GM23338 (cell line): ENCODE measurements around the gene ERC2. TPM values are rescaled to one million over a fixed set of nuclear protein-coding genes. Genes with fewer than 3 reads are reported as not detected.
A peak's percentile ranks its signal among the peaks of the same experiment; 100 is the strongest.

Source experiments
- ATAC-seq: fragments of 200-7000 bp; cut with Tn5 transposase; 3 replicates; pipeline ENCODE4 v1.9.1; 2020
- DNase-seq: peaks from one replicate; pipeline ENCODE4 v3.0.0-alpha.2; 2015; ENCODE audit warnings: low spot score
- H2AFZ ChIP-seq: fragments of 200-600 bp; sonication (generic); 2 replicates; pipeline ENCODE4 v1.8.0; 2016; ENCODE audit warnings: antibody characterized with exemption, mild to moderate bottlenecking, moderate library complexity
- H3F3A ChIP-seq: fragments of 200-600 bp; sonication (generic); replicated peaks from 2 replicates; pipeline ENCODE4 v1.8.0; 2017; ENCODE audit warnings: antibody characterized with exemption, mixed run types, low read depth
- H3K27ac ChIP-seq: fragments of 200-600 bp; sonication (generic); 2 replicates; pipeline ENCODE4 v1.6.1; 2016; ENCODE audit warnings: low read depth
- H3K27me3 ChIP-seq: fragments of 200-600 bp; sonication (generic); 2 replicates; pipeline ENCODE4 v1.8.0; 2016; ENCODE audit warnings: mild to moderate bottlenecking, mixed run types, moderate library complexity; ENCODE audit not compliant: insufficient read depth
- H3K36me3 ChIP-seq: fragments of 200-600 bp; sonication (generic); 2 replicates; pipeline ENCODE4 v1.8.0; 2016; ENCODE audit warnings: mild to moderate bottlenecking; ENCODE audit not compliant: insufficient read depth
- H3K4me1 ChIP-seq: fragments of 200-600 bp; sonication (generic); 2 replicates; pipeline ENCODE4 v1.8.0; 2016; ENCODE audit warnings: mild to moderate bottlenecking, moderate library complexity; ENCODE audit not compliant: insufficient read depth
- H3K4me2 ChIP-seq: fragments of 200-600 bp; sonication (generic); 2 replicates; pipeline ENCODE4 v1.7.1; 2017; ENCODE audit warnings: mixed run types
- H3K4me3 ChIP-seq: fragments of 200-600 bp; sonication (generic); 2 replicates; pipeline ENCODE4 v1.6.1; 2016; ENCODE audit warnings: mixed run types
- H3K79me2 ChIP-seq: fragments of 200-600 bp; sonication (generic); replicated peaks from 2 replicates; pipeline ENCODE4 v1.8.0; 2017; ENCODE audit warnings: mild to moderate bottlenecking; ENCODE audit not compliant: insufficient read depth
- H3K9me2 ChIP-seq: fragments of 200-600 bp; sonication (generic); 2 replicates; pipeline ENCODE4 v1.8.0; 2017; ENCODE audit not compliant: insufficient read depth
- H4K20me1 ChIP-seq: fragments of 200-600 bp; sonication (generic); replicated peaks from 2 replicates; pipeline ENCODE4 v1.8.0; 2017; ENCODE audit warnings: mild to moderate bottlenecking; ENCODE audit not compliant: insufficient read depth
- H3K27ac Mint-ChIP-seq: 2 replicates; pipeline ENCODE4 v1.8.0; 2020; ENCODE audit warnings: inconsistent platforms, mild to moderate bottlenecking, moderate library complexity, mixed read lengths
- H3K27me3 Mint-ChIP-seq: 3 replicates; pipeline ENCODE4 v1.8.0; 2022; ENCODE audit warnings: low read depth, mild to moderate bottlenecking, moderate library complexity, mixed read lengths, inconsistent platforms; ENCODE audit not compliant: insufficient read depth, poor library complexity
- H3K36me3 Mint-ChIP-seq: 3 replicates; pipeline ENCODE4 v1.8.0; 2021; ENCODE audit warnings: low read depth, mild to moderate bottlenecking, inconsistent platforms, moderate library complexity, mixed read lengths
- H3K4me1 Mint-ChIP-seq: 3 replicates; pipeline ENCODE4 v1.8.0; 2020; ENCODE audit warnings: mild to moderate bottlenecking, inconsistent platforms, mixed read lengths
- H3K4me3 Mint-ChIP-seq: 3 replicates; pipeline ENCODE4 v1.8.0; 2021; ENCODE audit warnings: moderate library complexity, mild to moderate bottlenecking, inconsistent platforms, mixed read lengths
- H3K9me3 Mint-ChIP-seq: 3 replicates; pipeline ENCODE4 v1.8.0; 2020; ENCODE audit warnings: moderate library complexity, mild to moderate bottlenecking, inconsistent platforms, mixed read lengths
- ETS1 ChIP-seq: IDR thresholded peaks from 2 replicates; pipeline ENCODE4 v1.6.1; 2016; ENCODE audit warnings: antibody characterized with exemption
- JUNB ChIP-seq: IDR thresholded peaks from one replicate; pipeline ENCODE4 v1.6.1; 2016; ENCODE audit warnings: antibody characterized with exemption; ENCODE audit not compliant: unreplicated experiment
- POLR2AphosphoS5 ChIP-seq: IDR thresholded peaks from 2 replicates; pipeline ENCODE4 v1.6.1; 2016; ENCODE audit warnings: antibody characterized with exemption, low read depth
- STAT1 ChIP-seq: IDR thresholded peaks from one replicate; pipeline ENCODE4 v1.6.1; 2016; ENCODE audit warnings: antibody characterized with exemption; ENCODE audit not compliant: unreplicated experiment
- polyA plus RNA-seq: library from polyadenylated mRNA; unstranded; fragments of >200 nt; fragmentation: Nextera tagmentation; extraction: Ambion mirVana; gene quantifications from 2 replicates; pipeline ENCODE4 v1.2.1, GENCODE V29; 2016
- total RNA-seq: library from RNA; depleted of rRNA; stranded (reverse); fragments of >200 nt; shearing (Covaris generic); gene quantifications from 2 replicates; pipeline ENCODE4 v1.2.3, GENCODE V29; 2014
- TF ChIP-seq, protein P1 (sequence below): fragments of 250-450 bp; sonication (Bioruptor Pico); IDR thresholded peaks from 2 replicates; pipeline ENCODE4 v1.5.0; 2020; ENCODE audit warnings: mild to moderate bottlenecking, moderate library complexity

ERC2 gene
- total and polyA plus RNA-seq, 2 experiments from 2014 or later, result 11.8 to 13.7 TPM

DNA sequence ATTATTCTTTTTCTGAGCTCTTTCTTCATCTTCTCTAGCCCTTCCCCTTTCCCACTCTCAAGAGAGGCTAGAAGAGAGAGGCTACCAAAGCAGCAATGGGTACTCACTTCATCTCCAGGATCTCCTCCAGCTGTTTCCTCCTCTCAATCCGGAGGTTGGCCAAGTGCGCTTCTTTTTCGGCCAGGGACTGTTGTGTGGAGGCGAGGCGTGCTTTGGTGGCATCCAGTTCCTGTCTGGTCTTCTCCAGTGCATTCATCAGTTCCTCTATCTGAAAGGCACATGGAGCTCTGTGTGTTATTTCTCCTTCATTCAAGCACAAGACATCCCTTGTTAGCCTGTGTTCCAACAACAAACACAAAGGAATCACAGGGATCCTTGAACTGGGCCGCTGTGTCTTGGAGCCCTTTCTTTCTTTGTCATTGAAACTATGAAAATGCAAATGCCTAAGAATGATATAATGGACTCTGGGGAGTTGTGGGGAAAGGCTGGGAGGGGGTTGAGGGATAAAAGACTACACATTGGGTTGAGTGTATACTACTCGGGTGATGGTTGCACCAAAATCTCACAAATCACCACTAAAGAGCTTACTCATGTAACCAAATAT lies 579.9 kb downstream of the ERC2 start:
- Histone ChIP-seq H4K20me1 (no peaks in the 10 kb centered on the region), H3K4me1 (peaks cover 12% of the 10 kb centered on the region), H2AFZ (no peak overlapping the region), H3K4me3 (no peak overlapping the region), H3K4me2 (no peak overlapping the region), H3K36me3 (no peaks in the 10 kb centered on the region), H3K27ac (0 out of 2 replicates have a peak overlapping the region, but pooled peaks have one; percentile 36), H3F3A (no peaks in the 10 kb centered on the region), H3K9me2 (no peaks in the 10 kb centered on the region), H3K79me2 (no peaks in the 10 kb centered on the region), H3K27me3 (no peaks in the 10 kb centered on the region)
- DNase-seq, result no peak
- Mint-ChIP-seq H3K9me3 (no peaks in the 10 kb centered on the region), H3K4me1 (peaks cover 19% of the 10 kb centered on the region), H3K27me3 (peaks cover 5% of the 10 kb centered on the region), H3K27ac (peak overlapping the region; percentile 35), H3K36me3 (no peaks in the 10 kb centered on the region), H3K4me3 (no peak overlapping the region)
- TF ChIP-seq, protein P1, sequence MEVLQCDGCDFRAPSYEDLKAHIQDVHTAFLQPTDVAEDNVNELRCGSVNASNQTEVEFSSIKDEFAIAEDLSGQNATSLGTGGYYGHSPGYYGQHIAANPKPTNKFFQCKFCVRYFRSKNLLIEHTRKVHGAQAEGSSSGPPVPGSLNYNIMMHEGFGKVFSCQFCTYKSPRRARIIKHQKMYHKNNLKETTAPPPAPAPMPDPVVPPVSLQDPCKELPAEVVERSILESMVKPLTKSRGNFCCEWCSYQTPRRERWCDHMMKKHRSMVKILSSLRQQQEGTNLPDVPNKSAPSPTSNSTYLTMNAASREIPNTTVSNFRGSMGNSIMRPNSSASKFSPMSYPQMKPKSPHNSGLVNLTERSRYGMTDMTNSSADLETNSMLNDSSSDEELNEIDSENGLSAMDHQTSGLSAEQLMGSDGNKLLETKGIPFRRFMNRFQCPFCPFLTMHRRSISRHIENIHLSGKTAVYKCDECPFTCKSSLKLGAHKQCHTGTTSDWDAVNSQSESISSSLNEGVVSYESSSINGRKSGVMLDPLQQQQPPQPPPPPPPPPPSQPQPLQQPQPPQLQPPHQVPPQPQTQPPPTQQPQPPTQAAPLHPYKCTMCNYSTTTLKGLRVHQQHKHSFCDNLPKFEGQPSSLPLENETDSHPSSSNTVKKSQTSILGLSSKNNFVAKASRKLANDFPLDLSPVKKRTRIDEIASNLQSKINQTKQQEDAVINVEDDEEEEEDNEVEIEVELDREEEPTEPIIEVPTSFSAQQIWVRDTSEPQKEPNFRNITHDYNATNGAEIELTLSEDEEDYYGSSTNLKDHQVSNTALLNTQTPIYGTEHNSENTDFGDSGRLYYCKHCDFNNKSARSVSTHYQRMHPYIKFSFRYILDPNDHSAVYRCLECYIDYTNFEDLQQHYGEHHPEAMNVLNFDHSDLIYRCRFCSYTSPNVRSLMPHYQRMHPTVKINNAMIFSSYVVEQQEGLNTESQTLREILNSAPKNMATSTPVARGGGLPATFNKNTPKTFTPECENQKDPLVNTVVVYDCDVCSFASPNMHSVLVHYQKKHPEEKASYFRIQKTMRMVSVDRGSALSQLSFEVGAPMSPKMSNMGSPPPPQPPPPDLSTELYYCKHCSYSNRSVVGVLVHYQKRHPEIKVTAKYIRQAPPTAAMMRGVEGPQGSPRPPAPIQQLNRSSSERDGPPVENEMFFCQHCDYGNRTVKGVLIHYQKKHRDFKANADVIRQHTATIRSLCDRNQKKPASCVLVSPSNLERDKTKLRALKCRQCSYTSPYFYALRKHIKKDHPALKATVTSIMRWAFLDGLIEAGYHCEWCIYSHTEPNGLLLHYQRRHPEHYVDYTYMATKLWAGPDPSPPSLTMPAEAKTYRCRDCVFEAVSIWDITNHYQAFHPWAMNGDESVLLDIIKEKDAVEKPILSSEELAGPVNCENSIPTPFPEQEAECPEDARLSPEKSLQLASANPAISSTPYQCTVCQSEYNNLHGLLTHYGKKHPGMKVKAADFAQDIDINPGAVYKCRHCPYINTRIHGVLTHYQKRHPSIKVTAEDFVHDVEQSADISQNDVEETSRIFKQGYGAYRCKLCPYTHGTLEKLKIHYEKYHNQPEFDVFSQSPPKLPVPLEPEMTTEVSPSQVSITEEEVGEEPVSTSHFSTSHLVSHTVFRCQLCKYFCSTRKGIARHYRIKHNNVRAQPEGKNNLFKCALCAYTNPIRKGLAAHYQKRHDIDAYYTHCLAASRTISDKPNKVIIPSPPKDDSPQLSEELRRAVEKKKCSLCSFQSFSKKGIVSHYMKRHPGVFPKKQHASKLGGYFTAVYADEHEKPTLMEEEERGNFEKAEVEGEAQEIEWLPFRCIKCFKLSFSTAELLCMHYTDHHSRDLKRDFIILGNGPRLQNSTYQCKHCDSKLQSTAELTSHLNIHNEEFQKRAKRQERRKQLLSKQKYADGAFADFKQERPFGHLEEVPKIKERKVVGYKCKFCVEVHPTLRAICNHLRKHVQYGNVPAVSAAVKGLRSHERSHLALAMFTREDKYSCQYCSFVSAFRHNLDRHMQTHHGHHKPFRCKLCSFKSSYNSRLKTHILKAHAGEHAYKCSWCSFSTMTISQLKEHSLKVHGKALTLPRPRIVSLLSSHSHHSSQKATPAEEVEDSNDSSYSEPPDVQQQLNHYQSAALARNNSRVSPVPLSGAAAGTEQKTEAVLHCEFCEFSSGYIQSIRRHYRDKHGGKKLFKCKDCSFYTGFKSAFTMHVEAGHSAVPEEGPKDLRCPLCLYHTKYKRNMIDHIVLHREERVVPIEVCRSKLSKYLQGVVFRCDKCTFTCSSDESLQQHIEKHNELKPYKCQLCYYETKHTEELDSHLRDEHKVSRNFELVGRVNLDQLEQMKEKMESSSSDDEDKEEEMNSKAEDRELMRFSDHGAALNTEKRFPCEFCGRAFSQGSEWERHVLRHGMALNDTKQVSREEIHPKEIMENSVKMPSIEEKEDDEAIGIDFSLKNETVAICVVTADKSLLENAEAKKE (CRISPR knock-in tag), result peak; percentile 15; the same call in 1 of the 2 replicates
- TF ChIP-seq POLR2AphosphoS5 (no peak), ETS1 (no peak), STAT1 (no peak), JUNB (no peak)
- peak; percentile 69 for ATAC-seq
